ENCODE measurements around the gene MAPK8IP3.

Gene MAPK8IP3

GRCh38 chr16:1734816-1735215 lies 28.8 kb downstream of the MAPK8IP3 start:
- Histone ChIP-seq H3K27ac (ENCODE audit: insufficient read depth in 1 of 2, low read depth in 1 of 2, low read length in 2 of 2, poor library complexity in 1 of 2, severe bottlenecking in 2 of 2) (no peak overlapping the region), H3K27me3 (replicated peaks in 2 of 5; ENCODE audit: control insufficient read depth in 4 of 5, insufficient read depth in 5 of 5, low read length in 4 of 5) (no peaks in the 10 kb centered on the region), H3K36me3 (ENCODE audit: control insufficient read depth in 4 of 4, insufficient read depth in 4 of 4, low read length in 3 of 4) (peaks cover 0 to 51% (median 35%) of the 10 kb centered on the region in 4 experiments), H3K4me3 (ENCODE audit: control insufficient read depth in 1 of 7, extremely low read depth in 1 of 7, insufficient read depth in 4 of 7, low read depth in 2 of 7, low read length in 6 of 7) (no peak overlapping the region), H3K9me3 (ENCODE audit: control extremely low read depth in 1 of 5, control insufficient read depth in 4 of 5, insufficient read depth in 2 of 5, low read depth in 1 of 5, low read length in 4 of 5) (peaks cover 0 to 28% (median 0%) of the 10 kb centered on the region in 5 experiments), H3K4me1 (ENCODE audit: control extremely low read depth in 1 of 4, control insufficient read depth in 4 of 4, insufficient read depth in 4 of 4, low read length in 3 of 4) (no peaks in the 10 kb centered on the region)
- 98% methylated on average over 20 of the region's 22 CpGs for WGBS (ENCODE audit: insufficient coverage)
- ChIA-PET CTCF (no interaction called here), POLR2A (no interaction called here)
- DNase-seq: no peak

GRCh38 chr16:1740234-1740633 lies 34.2 kb downstream of the MAPK8IP3 start:
- Histone ChIP-seq H3K27me3 (replicated peaks in 2 of 5; ENCODE audit: control insufficient read depth in 4 of 5, insufficient read depth in 5 of 5, low read length in 4 of 5) (no peaks in the 10 kb centered on the region), H3K4me3 (ENCODE audit: control insufficient read depth in 1 of 7, extremely low read depth in 1 of 7, insufficient read depth in 4 of 7, low read depth in 2 of 7, low read length in 6 of 7) (no peak overlapping the region), H3K27ac (ENCODE audit: insufficient read depth in 1 of 2, low read depth in 1 of 2, low read length in 2 of 2, poor library complexity in 1 of 2, severe bottlenecking in 2 of 2) (no peak overlapping the region), H3K9me3 (ENCODE audit: control extremely low read depth in 1 of 5, control insufficient read depth in 4 of 5, insufficient read depth in 2 of 5, low read depth in 1 of 5, low read length in 4 of 5) (peaks cover 0 to 17% (median 0%) of the 10 kb centered on the region in 5 experiments), H3K36me3 (ENCODE audit: control insufficient read depth in 4 of 4, insufficient read depth in 4 of 4, low read length in 3 of 4) (peaks cover 0 to 50% (median 20%) of the 10 kb centered on the region in 4 experiments), H3K4me1 (ENCODE audit: control extremely low read depth in 1 of 4, control insufficient read depth in 4 of 4, insufficient read depth in 4 of 4, low read length in 3 of 4) (no peaks in the 10 kb centered on the region)
- DNase-seq: no peak
- CTCF ChIA-PET: no interaction called here
- WGBS (ENCODE audit: insufficient coverage): 97% methylated on average over 33 of the region's 33 CpGs
- POLR2A ChIA-PET: no interaction called here

GRCh38 chr16:1740781-1741490 lies 34.9 kb downstream of the MAPK8IP3 start:
- DNase-seq: no peak
- Histone ChIP-seq H3K36me3 (ENCODE audit: control insufficient read depth in 4 of 4, insufficient read depth in 4 of 4, low read length in 3 of 4) (peaks cover 0 to 52% (median 23%) of the 10 kb centered on the region in 4 experiments), H3K27me3 (replicated peaks in 2 of 5; ENCODE audit: control insufficient read depth in 4 of 5, insufficient read depth in 5 of 5, low read length in 4 of 5) (no peaks in the 10 kb centered on the region), H3K27ac (ENCODE audit: insufficient read depth in 1 of 2, low read depth in 1 of 2, low read length in 2 of 2, poor library complexity in 1 of 2, severe bottlenecking in 2 of 2) (no peak overlapping the region), H3K4me3 (ENCODE audit: control insufficient read depth in 1 of 7, extremely low read depth in 1 of 7, insufficient read depth in 4 of 7, low read depth in 2 of 7, low read length in 6 of 7) (no peak overlapping the region), H3K9me3 (ENCODE audit: control extremely low read depth in 1 of 5, control insufficient read depth in 4 of 5, insufficient read depth in 2 of 5, low read depth in 1 of 5, low read length in 4 of 5) (peaks cover 0 to 10% (median 0%) of the 10 kb centered on the region in 5 experiments), H3K4me1 (ENCODE audit: control extremely low read depth in 1 of 4, control insufficient read depth in 4 of 4, insufficient read depth in 4 of 4, low read length in 3 of 4) (no peaks in the 10 kb centered on the region)
- WGBS (ENCODE audit: insufficient coverage): 97% methylated on average over 26 of the region's 30 CpGs
- ChIA-PET CTCF (no interaction called here), POLR2A (no interaction called here)

GRCh38 chr16:1741553-1742165 lies 35.7 kb downstream of the MAPK8IP3 start:
- Histone ChIP-seq H3K9me3 (ENCODE audit: control extremely low read depth in 1 of 5, control insufficient read depth in 4 of 5, insufficient read depth in 2 of 5, low read depth in 1 of 5, low read length in 4 of 5) (peaks cover 0 to 9% (median 0%) of the 10 kb centered on the region in 5 experiments), H3K4me3 (ENCODE audit: control insufficient read depth in 1 of 7, extremely low read depth in 1 of 7, insufficient read depth in 4 of 7, low read depth in 2 of 7, low read length in 6 of 7) (no peak overlapping the region), H3K27ac (ENCODE audit: insufficient read depth in 1 of 2, low read depth in 1 of 2, low read length in 2 of 2, poor library complexity in 1 of 2, severe bottlenecking in 2 of 2) (no peak overlapping the region), H3K36me3 (ENCODE audit: control insufficient read depth in 4 of 4, insufficient read depth in 4 of 4, low read length in 3 of 4) (peaks cover 0 to 58% (median 27%) of the 10 kb centered on the region in 4 experiments), H3K27me3 (replicated peaks in 2 of 5; ENCODE audit: control insufficient read depth in 4 of 5, insufficient read depth in 5 of 5, low read length in 4 of 5) (no peaks in the 10 kb centered on the region), H3K4me1 (ENCODE audit: control extremely low read depth in 1 of 4, control insufficient read depth in 4 of 4, insufficient read depth in 4 of 4, low read length in 3 of 4) (no peaks in the 10 kb centered on the region)
- ChIA-PET CTCF (no interaction called here), POLR2A (no interaction called here)
- WGBS (ENCODE audit: insufficient coverage): 97% methylated on average over 18 of the region's 19 CpGs
- DNase-seq: no peak

- Histone ChIP-seq H3K9me3 (ENCODE audit: control extremely low read depth in 1 of 5, control insufficient read depth in 4 of 5, insufficient read depth in 2 of 5, low read depth in 1 of 5, low read length in 4 of 5) (peaks cover 0 to 6% (median 0%) of the 10 kb centered on the region in 5 experiments), H3K4me1 (ENCODE audit: control extremely low read depth in 1 of 4, control insufficient read depth in 4 of 4, insufficient read depth in 4 of 4, low read length in 3 of 4) (no peaks in the 10 kb centered on the region), H3K4me3 (ENCODE audit: control insufficient read depth in 1 of 7, extremely low read depth in 1 of 7, insufficient read depth in 4 of 7, low read depth in 2 of 7, low read length in 6 of 7) (no peak overlapping the region), H3K36me3 (ENCODE audit: control insufficient read depth in 4 of 4, insufficient read depth in 4 of 4, low read length in 3 of 4) (peaks cover 0 to 78% (median 38%) of the 10 kb centered on the region in 4 experiments), H3K27ac (ENCODE audit: insufficient read depth in 1 of 2, low read depth in 1 of 2, low read length in 2 of 2, poor library complexity in 1 of 2, severe bottlenecking in 2 of 2) (no peak overlapping the region), H3K27me3 (replicated peaks in 2 of 5; ENCODE audit: control insufficient read depth in 4 of 5, insufficient read depth in 5 of 5, low read length in 4 of 5) (no peaks in the 10 kb centered on the region)
- WGBS (ENCODE audit: insufficient coverage): 97% methylated on average over 23 of the region's 32 CpGs
- ChIA-PET CTCF (interaction anchor here (0.7 to 1.0 kb wide), 3 partner anchors 38 to 192 kb away, joined by 3 to 4 read pairs (median 3); no protein-coding TSS in a partner anchor), POLR2A (no interaction called here)
- no peak for DNase-seq
Observed at GRCh38 chr16:1743376-1744337, 37.7 kb downstream of the MAPK8IP3 start.

GRCh38 chr16:1744338-1744840 lies 38.4 kb downstream of the MAPK8IP3 start:
- Histone ChIP-seq H3K9me3 (ENCODE audit: control extremely low read depth in 1 of 5, control insufficient read depth in 4 of 5, insufficient read depth in 2 of 5, low read depth in 1 of 5, low read length in 4 of 5) (peaks cover 0 to 2% (median 0%) of the 10 kb centered on the region in 5 experiments), H3K4me1 (ENCODE audit: control extremely low read depth in 1 of 4, control insufficient read depth in 4 of 4, insufficient read depth in 4 of 4, low read length in 3 of 4) (no peaks in the 10 kb centered on the region), H3K36me3 (ENCODE audit: control insufficient read depth in 4 of 4, insufficient read depth in 4 of 4, low read length in 3 of 4) (peaks cover 0 to 85% (median 42%) of the 10 kb centered on the region in 4 experiments), H3K27me3 (replicated peaks in 2 of 5; ENCODE audit: control insufficient read depth in 4 of 5, insufficient read depth in 5 of 5, low read length in 4 of 5) (no peaks in the 10 kb centered on the region), H3K4me3 (ENCODE audit: control insufficient read depth in 1 of 7, extremely low read depth in 1 of 7, insufficient read depth in 4 of 7, low read depth in 2 of 7, low read length in 6 of 7) (no peak overlapping the region), H3K27ac (ENCODE audit: insufficient read depth in 1 of 2, low read depth in 1 of 2, low read length in 2 of 2, poor library complexity in 1 of 2, severe bottlenecking in 2 of 2) (no peak overlapping the region)
- ChIA-PET POLR2A (no interaction called here), CTCF (interaction anchor here (0.7 to 0.9 kb wide), 2 partner anchors 43 to 193 kb away, joined by 3 read pairs; no protein-coding TSS in a partner anchor)
- 94% methylated on average over 16 of the region's 24 CpGs for WGBS (ENCODE audit: insufficient coverage)
- no peak for DNase-seq
